Hepatocyte (in vitro differentiated cells): ENCODE results near the gene NAXD.

Source experiments
- CTCF ChIP-seq: fragments of 200-600 bp; sonication (generic); IDR thresholded peaks from 2 replicates; pipeline ENCODE4 v1.5.1; 2016; ENCODE audit warnings: antibody characterized with exemption, mild to moderate bottlenecking; ENCODE audit not compliant: poor library complexity
- EZH2 ChIP-seq: fragments of 200-600 bp; sonication (generic); IDR thresholded peaks from 2 replicates; pipeline ENCODE4 v1.6.1; 2016; ENCODE audit warnings: antibody characterized with exemption, mild to moderate bottlenecking, borderline replicate concordance
- EZH2phosphoT487 ChIP-seq: fragments of 200-600 bp; sonication (generic); IDR thresholded peaks from one replicate; pipeline ENCODE4 v1.6.1; 2018; ENCODE audit warnings: antibody characterized with exemption, mild to moderate bottlenecking, low read depth, moderate library complexity; ENCODE audit not compliant: unreplicated experiment, severe bottlenecking

- TF ChIP-seq EZH2 (no peak), CTCF (no peak), EZH2phosphoT487 (no peak)
Measured at GRCh38 chr13:110572778-110573118, 42.6 kb upstream of the NAXD start.
